CD8-positive, alpha-beta memory T cell (primary cell): ENCODE data around the gene CLDN18. TPM values are rescaled to one million over a fixed set of nuclear protein-coding genes. Genes with fewer than 3 reads are reported as not detected.

Source experiments
- CTCF ChIA-PET: fragments of 350-600 bp; sonication (Branson Sonifier 250); formaldehyde crosslinking; loops from one replicate; lab custom pipeline; 2021; ENCODE audit warnings: antibody characterized with exemption; lab: Charles Lee
- POLR2A ChIA-PET: fragments of 350-600 bp; sonication (Branson Sonifier 250); formaldehyde crosslinking; loops from one replicate; lab custom pipeline; 2021; ENCODE audit warnings: antibody characterized with exemption; lab: Charles Lee
- DNase-seq, 5 donors: peaks; one replicate each; pipeline versions ENCODE4 v3.0.0 to v3.0.0-alpha.2; 2020 to 2022; ENCODE audit warnings: mixed read lengths in 1 of 5
- H3K27ac ChIP-seq: one replicate; pipeline ENCODE4 v1.7.0; 2013; ENCODE audit warnings: low read depth, mild to moderate bottlenecking, low read length, moderate library complexity
- H3K27me3 ChIP-seq: 2 replicates; pipeline ENCODE4 v1.7.0; 2013; ENCODE audit warnings: low read length, mild to moderate bottlenecking; ENCODE audit not compliant: insufficient read depth, poor library complexity, severe bottlenecking
- H3K36me3 ChIP-seq: 2 replicates; pipeline ENCODE4 v1.7.0; 2013; ENCODE audit warnings: mild to moderate bottlenecking, low read length, moderate library complexity; ENCODE audit not compliant: insufficient read depth
- H3K4me1 ChIP-seq: 2 replicates; pipeline ENCODE4 v1.7.0; 2013; ENCODE audit warnings: mild to moderate bottlenecking, low read length, moderate library complexity; ENCODE audit not compliant: insufficient read depth
- H3K4me3 ChIP-seq: 2 replicates; pipeline ENCODE4 v1.7.0; 2013; ENCODE audit warnings: mild to moderate bottlenecking, low read length
- H3K9me3 ChIP-seq: 2 replicates; pipeline ENCODE4 v1.7.0; 2013; ENCODE audit warnings: mild to moderate bottlenecking, low read length
- H3K27ac Mint-ChIP-seq, 8 donors: one replicate each; pipeline ENCODE4 v1.8.0; 2020 to 2021; ENCODE audit warnings: mixed read lengths in 8 of 8, mild to moderate bottlenecking in 6 of 8, inconsistent platforms in 3 of 8, moderate library complexity in 3 of 8
- H3K27me3 Mint-ChIP-seq, 2 donors: one replicate each; pipeline ENCODE4 v1.8.0; 2020 to 2021; ENCODE audit warnings: mixed read lengths in 2 of 2, mild to moderate bottlenecking in 1 of 2, moderate library complexity in 1 of 2
- H3K36me3 Mint-ChIP-seq, 3 donors: one replicate each; pipeline ENCODE4 v1.8.0; 2020 to 2021; ENCODE audit warnings: mixed read lengths in 3 of 3, inconsistent platforms in 1 of 3, mild to moderate bottlenecking in 1 of 3
- H3K4me1 Mint-ChIP-seq, 3 donors: one replicate each; pipeline ENCODE4 v1.8.0; 2020 to 2021; ENCODE audit warnings: mixed read lengths in 3 of 3, inconsistent platforms in 1 of 3, mild to moderate bottlenecking in 1 of 3
- H3K4me3 Mint-ChIP-seq, 7 donors: one replicate each; pipeline ENCODE4 v1.8.0; 2020 to 2021; ENCODE audit warnings: mixed read lengths in 7 of 7, mild to moderate bottlenecking in 6 of 7, moderate library complexity in 4 of 7, inconsistent platforms in 2 of 7
- H3K9me3 Mint-ChIP-seq, 5 donors: one replicate each; pipeline ENCODE4 v1.8.0; 2020 to 2022; ENCODE audit warnings: mixed read lengths in 5 of 5, mild to moderate bottlenecking in 3 of 5, moderate library complexity in 2 of 5, inconsistent platforms in 1 of 5
- polyA plus RNA-seq: library from polyadenylated mRNA; unstranded; fragments of 300-500 nt; fragmentation: Illumina TruSeq; gene quantifications from one replicate; pipeline ENCODE4 v1.2.3, GENCODE V29; 2021
- total RNA-seq, 2 experiments: library from RNA; stranded (reverse); gene quantifications; one replicate each; pipeline ENCODE4 v1.2.3, GENCODE V29; 2021

The CLDN18 gene
- total and polyA plus RNA-seq, 3 experiments from 2014 or later, result not detected

- H3K9me3 ChIP-seq, result no peaks in the 10 kb centered on the region
- H3K4me1 ChIP-seq, result no peaks in the 10 kb centered on the region
- ChIA-PET CTCF (no interaction called here), POLR2A (no interaction called here)
- H3K4me3 ChIP-seq, result no peak overlapping the region
- no peaks in the 10 kb centered on the region for H3K27me3 ChIP-seq
- no peaks in the 10 kb centered on the region for H3K36me3 ChIP-seq
- H3K36me3 Mint-ChIP-seq, result no peaks in the 10 kb centered on the region
- H3K27ac Mint-ChIP-seq, result no peak overlapping the region
- no peak overlapping the region for H3K27ac ChIP-seq
- no peak overlapping the region for H3K4me3 Mint-ChIP-seq
- DNase-seq, result no peak
- H3K27me3 Mint-ChIP-seq, result peaks cover 10 to 25% of the 10 kb centered on the region in 2 donors
- H3K4me1 Mint-ChIP-seq, result no peaks in the 10 kb centered on the region
- H3K9me3 Mint-ChIP-seq, result no peaks in the 10 kb centered on the region
These were observed 21.6 kb downstream of the CLDN18 start for GRCh38 chr3:138031536-138031935.

GRCh38 chr3:138032567-138032966 lies 22.6 kb downstream of the CLDN18 start:
- DNase-seq, result no peak
- Mint-ChIP-seq H3K27ac (no peak overlapping the region), H3K36me3 (no peaks in the 10 kb centered on the region), H3K4me1 (no peaks in the 10 kb centered on the region), H3K27me3 (peaks cover 8 to 31% of the 10 kb centered on the region in 2 donors), H3K9me3 (no peaks in the 10 kb centered on the region), H3K4me3 (no peak overlapping the region)
- H3K27ac ChIP-seq, result no peak overlapping the region
- CTCF ChIA-PET, result interaction anchor here (1.5 kb wide), 1 partner anchor 10 kb away, joined by 5 read pairs; no protein-coding TSS in a partner anchor
- no peaks in the 10 kb centered on the region for H3K9me3 ChIP-seq
- no peaks in the 10 kb centered on the region for H3K27me3 ChIP-seq
- no peak overlapping the region for H3K4me3 ChIP-seq
- no peaks in the 10 kb centered on the region for H3K36me3 ChIP-seq
- no peaks in the 10 kb centered on the region for H3K4me1 ChIP-seq
- POLR2A ChIA-PET, result no interaction called here

GRCh38 chr3:138033202-138033691 lies 23.3 kb downstream of the CLDN18 start:
- no peak overlapping the region for H3K27ac ChIP-seq
- CTCF ChIA-PET, result interaction anchor here (1.5 kb wide), 1 partner anchor 9 kb away, joined by 5 read pairs; no protein-coding TSS in a partner anchor

GRCh38 chr3:138034918-138035317 lies 25.0 kb downstream of the CLDN18 start:
- no peak overlapping the region for H3K27ac Mint-ChIP-seq
- H3K36me3 Mint-ChIP-seq, result no peaks in the 10 kb centered on the region
- Histone ChIP-seq H3K9me3 (no peaks in the 10 kb centered on the region), H3K4me1 (no peaks in the 10 kb centered on the region), H3K36me3 (no peaks in the 10 kb centered on the region), H3K4me3 (no peak overlapping the region), H3K27me3 (no peaks in the 10 kb centered on the region), H3K27ac (no peak overlapping the region)
- ChIA-PET POLR2A (no interaction called here), CTCF (no interaction called here)
- no peaks in the 10 kb centered on the region for H3K4me1 Mint-ChIP-seq
- no peak overlapping the region for H3K4me3 Mint-ChIP-seq
- H3K27me3 Mint-ChIP-seq, result peaks cover 8 to 35% of the 10 kb centered on the region in 2 donors
- no peaks in the 10 kb centered on the region for H3K9me3 Mint-ChIP-seq
- DNase-seq, result no peak

More at GRCh38 chr3:138033202-138033691, 23.3 kb downstream of the CLDN18 start:
- H3K9me3 Mint-ChIP-seq, result no peaks in the 10 kb centered on the region
- H3K27me3 Mint-ChIP-seq, result peaks cover 8 to 30% of the 10 kb centered on the region in 2 donors
- H3K27me3 ChIP-seq, result no peaks in the 10 kb centered on the region
- H3K36me3 Mint-ChIP-seq, result no peaks in the 10 kb centered on the region
- no peaks in the 10 kb centered on the region for H3K4me1 ChIP-seq
- POLR2A ChIA-PET, result no interaction called here
- no peaks in the 10 kb centered on the region for H3K9me3 ChIP-seq
- DNase-seq, result no peak
- no peak overlapping the region for H3K27ac Mint-ChIP-seq
- no peaks in the 10 kb centered on the region for H3K4me1 Mint-ChIP-seq
- no peaks in the 10 kb centered on the region for H3K36me3 ChIP-seq
- H3K4me3 ChIP-seq, result no peak overlapping the region
- H3K4me3 Mint-ChIP-seq, result no peak overlapping the region

GRCh38 chr3:138036572-138036971 lies 26.6 kb downstream of the CLDN18 start:
- Mint-ChIP-seq H3K9me3 (no peaks in the 10 kb centered on the region), H3K4me1 (no peaks in the 10 kb centered on the region), H3K4me3 (no peak overlapping the region), H3K27me3 (peaks cover 5 to 35% of the 10 kb centered on the region in 2 donors), H3K27ac (peak overlapping the region in 1 of 8 donors; percentile 16), H3K36me3 (no peaks in the 10 kb centered on the region)
- H3K4me3 ChIP-seq, result no peak overlapping the region
- H3K27ac ChIP-seq, result no peak overlapping the region
- H3K4me1 ChIP-seq, result no peaks in the 10 kb centered on the region
- H3K27me3 ChIP-seq, result no peaks in the 10 kb centered on the region
- H3K36me3 ChIP-seq, result no peaks in the 10 kb centered on the region
- ChIA-PET POLR2A (no interaction called here), CTCF (interaction anchor here (1.0 kb wide), 1 partner anchor 9 kb away, joined by 3 read pairs; no protein-coding TSS in a partner anchor)
- DNase-seq, result no peak
- H3K9me3 ChIP-seq, result no peaks in the 10 kb centered on the region

- no peak overlapping the region for H3K27ac ChIP-seq
- no peaks in the 10 kb centered on the region for H3K27me3 ChIP-seq
- no peaks in the 10 kb centered on the region for H3K4me1 ChIP-seq
- H3K9me3 ChIP-seq, result no peaks in the 10 kb centered on the region
- ChIA-PET POLR2A (no interaction called here), CTCF (no interaction called here)
- H3K27ac Mint-ChIP-seq, result no peak overlapping the region
- H3K4me3 Mint-ChIP-seq, result no peak overlapping the region
- no peaks in the 10 kb centered on the region for H3K36me3 Mint-ChIP-seq
- H3K27me3 Mint-ChIP-seq, result peaks cover 2 to 24% of the 10 kb centered on the region in 2 donors
- DNase-seq, result no peak
- no peaks in the 10 kb centered on the region for H3K9me3 Mint-ChIP-seq
- H3K36me3 ChIP-seq, result no peaks in the 10 kb centered on the region
- no peaks in the 10 kb centered on the region for H3K4me1 Mint-ChIP-seq
- H3K4me3 ChIP-seq, result no peak overlapping the region
These were observed 28.9 kb downstream of the CLDN18 start for GRCh38 chr3:138038725-138039462.

- no peak overlapping the region for H3K27ac Mint-ChIP-seq
- CTCF ChIA-PET, result interaction anchor here (1.9 kb wide), 1 partner anchor 9 kb away, joined by 5 read pairs; no protein-coding TSS in a partner anchor
- no peaks in the 10 kb centered on the region for H3K27me3 ChIP-seq
- H3K4me3 Mint-ChIP-seq, result no peak overlapping the region
- POLR2A ChIA-PET, result no interaction called here
- H3K9me3 ChIP-seq, result no peaks in the 10 kb centered on the region
- peaks cover 7 to 28% of the 10 kb centered on the region in 2 donors for H3K27me3 Mint-ChIP-seq
- H3K27ac ChIP-seq, result no peak overlapping the region
- H3K4me1 Mint-ChIP-seq, result no peaks in the 10 kb centered on the region
- no peaks in the 10 kb centered on the region for H3K9me3 Mint-ChIP-seq
- no peaks in the 10 kb centered on the region for H3K36me3 Mint-ChIP-seq
- no peaks in the 10 kb centered on the region for H3K36me3 ChIP-seq
- no peak for DNase-seq
- no peaks in the 10 kb centered on the region for H3K4me1 ChIP-seq
- no peak overlapping the region for H3K4me3 ChIP-seq
These were observed 32.1 kb downstream of the CLDN18 start for GRCh38 chr3:138042043-138042442.

- CTCF ChIA-PET, result interaction anchor here (1.9 kb wide), 1 partner anchor 10 kb away, joined by 5 read pairs; no protein-coding TSS in a partner anchor
- Histone ChIP-seq H3K27ac (no peak overlapping the region), H3K27me3 (no peaks in the 10 kb centered on the region), H3K36me3 (no peaks in the 10 kb centered on the region), H3K4me1 (no peaks in the 10 kb centered on the region), H3K9me3 (no peaks in the 10 kb centered on the region), H3K4me3 (no peak overlapping the region)
- no peaks in the 10 kb centered on the region for H3K9me3 Mint-ChIP-seq
- H3K27me3 Mint-ChIP-seq, result peaks cover 7 to 25% of the 10 kb centered on the region in 2 donors
- H3K36me3 Mint-ChIP-seq, result no peaks in the 10 kb centered on the region
- POLR2A ChIA-PET, result no interaction called here
- no peak for DNase-seq
- H3K4me1 Mint-ChIP-seq, result no peaks in the 10 kb centered on the region
- no peak overlapping the region for H3K4me3 Mint-ChIP-seq
- H3K27ac Mint-ChIP-seq, result no peak overlapping the region
These were observed 33.5 kb downstream of the CLDN18 start for GRCh38 chr3:138043266-138044029.
